DMS 273 treated with DMSO at 0.1 percent for 48 hours (cell line): ENCODE results near the gene LIF.

ENCODE experiments used
- DNase-seq: peaks from one replicate; lab custom pipeline; 2025; lab: John Stamatoyannopoulos, UW

Gene LIF

DNA sequence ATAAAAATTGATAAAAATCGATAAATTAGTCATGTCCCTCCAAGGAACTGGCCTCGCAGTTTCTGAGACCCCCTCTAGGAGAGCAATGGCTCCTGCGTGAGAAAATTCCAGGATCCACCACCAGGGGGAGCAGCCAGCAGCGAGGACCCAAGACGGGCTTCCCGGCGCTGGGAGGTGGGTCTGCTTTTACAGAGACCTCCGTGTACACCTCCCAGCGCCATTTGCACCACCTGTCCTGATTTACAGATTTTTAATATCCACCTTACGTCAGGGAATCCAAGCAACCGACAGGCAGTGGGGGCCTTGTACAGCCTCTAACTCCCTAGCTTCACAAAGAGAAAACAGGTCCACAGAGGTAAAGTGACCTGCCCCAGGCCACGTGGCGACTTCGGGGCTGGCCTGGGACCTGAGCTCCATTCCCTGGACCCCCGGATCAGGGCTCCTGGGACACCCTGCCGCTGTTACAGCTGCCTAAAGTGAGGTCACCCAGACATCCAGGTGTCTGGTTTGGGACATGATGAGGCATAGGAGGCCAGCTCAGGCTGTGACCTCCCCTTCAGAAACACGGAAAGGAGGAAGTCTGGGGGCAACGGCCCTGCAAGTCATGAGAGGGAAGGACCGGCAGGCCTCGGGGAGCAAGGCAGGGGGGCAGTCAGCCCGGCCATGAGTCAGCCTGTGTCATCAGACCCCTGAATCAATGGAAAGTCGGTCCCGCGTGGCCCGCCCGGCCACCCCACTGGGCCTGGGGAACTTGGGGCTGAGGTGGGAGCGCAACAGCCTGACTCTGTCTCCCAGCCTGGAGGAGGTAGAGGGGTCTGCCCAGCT, 16.6 kb upstream of the LIF start:
- no peak for DNase-seq

DNA sequence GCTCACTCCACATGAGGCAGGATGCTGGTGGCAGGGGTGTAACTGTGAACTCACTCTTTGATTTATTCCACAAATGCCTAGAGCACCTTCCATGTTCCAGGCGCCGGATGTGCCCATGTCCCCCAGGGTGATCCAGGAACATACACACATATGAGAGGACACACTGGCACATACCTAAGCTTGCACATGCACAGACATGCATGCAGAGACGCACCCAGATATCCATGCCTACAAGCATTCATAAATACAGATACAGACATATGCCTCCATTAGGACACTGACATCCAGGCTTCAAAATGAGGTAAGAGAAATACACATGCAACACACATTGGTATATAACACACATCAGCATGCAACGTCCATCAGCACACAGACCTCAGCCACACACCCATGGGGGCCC, 15.6 kb upstream of the LIF start:
- no peak for DNase-seq

DNA sequence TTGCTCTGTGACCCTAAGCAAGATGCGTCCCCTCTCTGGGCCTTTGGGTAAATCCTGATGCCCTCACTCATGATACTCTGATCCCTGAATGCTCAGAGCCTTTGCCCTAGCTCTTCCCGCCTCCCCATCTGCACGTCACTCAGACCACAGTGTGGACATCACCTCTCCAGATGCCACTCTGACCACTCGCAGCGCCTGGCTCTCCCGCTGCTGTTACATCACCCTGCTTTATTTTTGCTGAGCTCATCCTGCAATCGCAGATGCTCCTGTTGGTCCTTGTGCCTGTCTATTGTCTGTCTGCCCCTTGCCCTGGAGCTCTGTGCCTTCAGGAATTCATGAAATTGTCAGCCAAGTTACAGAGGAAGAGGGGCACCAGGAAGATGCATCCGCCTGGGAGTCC, 14.6 kb upstream of the LIF start:
- DNase-seq: no peak

DNA sequence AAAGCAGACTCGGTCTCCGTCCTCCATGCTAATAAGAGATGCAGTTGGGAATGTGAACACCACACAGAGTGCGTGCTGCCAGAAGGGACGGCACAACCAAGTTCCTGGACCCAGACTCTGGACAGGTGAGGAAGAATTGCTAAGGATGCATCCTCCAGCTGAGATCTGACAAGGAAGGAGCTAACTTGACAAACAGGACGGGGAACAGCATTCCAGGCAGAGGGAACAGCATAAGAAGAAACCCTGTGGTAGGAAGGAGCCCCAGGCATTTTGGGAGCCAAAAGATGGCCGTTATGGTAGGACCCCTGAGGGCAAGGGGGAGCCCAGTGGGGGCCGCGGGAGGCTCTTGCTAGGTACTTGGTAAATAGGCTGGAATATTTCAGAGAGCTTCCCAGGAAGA, 14.1 kb upstream of the LIF start:
- no peak for DNase-seq

DNA sequence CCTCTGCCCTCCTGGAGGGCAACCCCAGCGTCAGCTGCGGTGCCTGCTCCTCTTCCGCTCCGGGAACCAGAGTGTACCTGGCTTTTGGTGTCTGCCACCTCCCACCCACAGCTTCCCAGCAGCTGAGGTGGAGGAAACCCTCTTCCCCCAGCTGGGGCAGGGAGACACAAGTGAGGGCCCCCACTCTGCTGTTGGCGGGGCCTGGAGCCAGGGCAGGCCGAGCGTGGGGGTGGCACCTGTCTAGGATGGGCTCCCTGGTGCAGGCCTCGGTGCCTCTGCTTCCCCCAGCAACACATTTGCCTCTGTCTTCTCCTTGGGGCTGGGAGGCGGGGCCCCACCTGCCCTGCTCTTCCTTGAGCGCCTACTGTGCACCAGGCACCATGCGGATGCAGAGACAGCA, 13.7 kb upstream of the LIF start:
- no peak for DNase-seq

DNA sequence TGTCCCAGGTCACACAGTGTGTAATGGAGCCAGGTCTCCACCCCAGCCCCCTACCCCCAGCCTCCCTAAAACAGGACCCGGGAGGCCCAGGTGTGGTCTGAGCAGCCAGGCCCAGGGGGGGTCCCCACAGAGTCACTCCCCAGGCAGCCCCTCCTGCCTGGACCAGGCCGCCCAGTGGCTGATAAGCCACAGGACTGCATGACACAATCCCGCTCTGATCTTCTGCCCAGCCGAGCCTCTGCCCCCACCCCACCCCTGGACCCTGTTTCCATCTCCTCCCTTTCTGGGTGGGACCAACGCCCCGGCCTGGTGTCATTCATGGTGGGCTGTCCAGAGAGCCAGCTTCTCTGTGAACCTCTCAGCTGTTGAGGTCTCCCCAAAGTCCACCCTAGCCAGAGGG, 7.8 kb upstream of the LIF start:
- no peak for DNase-seq

DNA sequence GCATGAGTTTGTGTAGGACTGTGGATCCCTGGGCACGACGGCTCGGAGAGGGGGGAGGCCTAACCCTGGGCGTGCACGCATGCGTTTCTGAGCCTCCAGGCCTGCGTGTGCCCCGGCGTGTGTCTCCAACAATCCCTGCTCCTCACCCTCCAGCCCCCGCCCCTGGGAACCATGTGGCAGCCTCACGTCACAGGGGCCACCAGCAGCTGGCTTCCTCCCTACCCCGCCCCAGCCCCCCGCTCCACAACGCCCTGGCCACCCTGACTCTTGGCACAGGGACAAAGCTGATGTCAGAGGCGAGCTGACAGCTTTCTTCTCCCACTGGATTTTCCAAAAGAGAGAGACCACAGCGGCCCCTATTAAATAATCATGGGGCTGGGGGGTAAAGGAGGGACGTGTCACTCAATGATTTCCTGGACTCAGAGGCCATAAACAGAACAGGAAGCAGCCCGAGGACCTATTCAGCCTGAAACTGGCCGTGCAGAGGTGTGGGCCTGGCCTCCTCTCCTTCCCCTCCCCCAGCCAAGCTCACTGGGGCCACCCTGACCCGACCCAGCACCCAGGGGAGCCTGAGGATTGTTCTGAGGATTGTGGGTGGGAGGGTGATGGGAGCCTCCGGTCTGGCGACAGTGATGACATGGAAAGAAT, 6.8 kb upstream of the LIF start:
- DNase-seq: no peak

DNA sequence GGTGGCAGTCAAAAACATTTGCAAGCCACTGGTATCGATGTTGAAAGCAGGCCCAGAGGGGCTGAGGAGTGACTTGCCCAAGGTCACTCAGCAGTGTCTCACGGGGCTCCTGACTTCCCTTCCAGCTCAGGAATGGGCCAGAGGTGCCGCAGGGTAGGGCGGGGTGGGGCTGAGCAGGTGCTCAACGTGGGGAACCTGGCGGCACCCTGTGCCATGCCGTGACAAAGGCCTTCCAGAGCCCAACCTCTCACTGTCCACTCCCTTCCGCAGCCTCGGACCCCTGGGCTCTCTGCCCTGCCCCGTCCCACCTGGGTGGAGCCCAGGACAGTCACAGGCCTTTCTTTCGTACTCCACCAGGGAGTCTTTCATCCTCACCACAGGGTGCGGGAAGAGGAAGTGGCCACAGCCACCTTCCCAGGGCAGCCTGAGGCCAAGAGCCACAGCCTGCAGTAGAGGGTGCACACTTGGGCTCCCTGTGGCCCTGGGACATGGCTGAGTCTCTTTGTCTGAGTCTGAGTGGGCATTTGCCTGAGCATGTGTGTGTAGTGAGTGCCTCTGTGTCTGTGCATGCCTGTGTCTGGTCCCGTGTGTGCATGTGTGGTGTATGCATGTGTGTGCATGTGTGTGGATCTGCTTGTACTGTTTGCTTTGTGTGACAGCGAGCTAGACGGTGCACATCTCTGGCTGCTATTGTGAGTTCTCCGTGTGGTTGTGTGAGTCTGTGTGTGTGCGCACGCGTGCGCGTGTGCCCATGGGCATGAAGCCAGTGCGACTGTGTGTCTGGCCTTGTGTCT, 6.0 kb upstream of the LIF start:
- DNase-seq: no peak

DNA sequence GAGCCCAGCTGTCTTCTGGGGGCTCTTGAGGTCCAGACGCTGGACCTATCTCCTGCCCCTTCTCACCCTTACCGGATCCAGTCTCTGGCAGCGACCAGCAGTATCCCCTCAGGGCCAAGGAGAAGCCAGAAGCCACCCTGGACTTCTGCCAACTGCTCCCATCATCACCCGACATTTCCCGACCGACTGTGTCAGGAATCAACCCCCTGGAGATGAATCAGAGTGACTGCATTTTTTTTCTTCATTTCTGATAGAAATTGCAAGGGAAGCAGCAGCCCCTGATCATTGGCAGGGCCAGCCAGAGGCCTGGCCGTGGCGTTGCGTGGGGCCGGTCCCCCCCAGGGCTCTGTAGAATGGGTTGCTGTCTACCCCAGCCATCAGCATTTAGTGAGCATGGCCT, 5.2 kb upstream of the LIF start:
- DNase-seq: no peak

DNA sequence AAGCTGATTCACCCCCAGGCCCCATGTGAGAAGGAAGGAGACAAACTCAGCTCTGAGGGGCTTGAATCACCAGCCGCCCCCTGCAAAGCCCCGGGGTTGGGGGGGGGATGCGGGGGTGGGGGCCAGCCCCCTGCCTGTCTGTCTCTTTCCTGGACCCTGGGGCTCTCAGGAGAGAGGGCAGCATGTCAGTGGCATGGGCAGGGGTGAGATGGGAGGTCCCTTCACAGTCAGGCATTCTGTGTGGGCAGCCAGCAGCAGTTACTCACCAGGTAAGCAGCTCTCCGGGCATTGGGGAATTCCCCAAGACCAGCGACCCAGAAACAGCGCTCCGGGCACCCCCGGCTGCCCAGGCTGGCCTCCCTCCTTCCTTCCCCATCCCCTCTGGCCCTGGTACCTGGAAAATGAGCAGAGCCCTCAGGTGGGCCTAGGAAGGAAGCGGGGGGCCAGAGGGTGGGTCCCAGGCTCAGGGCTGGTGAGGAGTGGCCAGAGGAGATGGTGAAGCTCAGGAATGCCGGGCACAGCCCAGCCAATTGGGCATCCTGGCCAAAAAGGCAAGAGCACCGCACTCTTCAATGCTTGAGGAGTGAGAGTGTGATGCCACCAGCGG, 4.2 kb upstream of the LIF start:
- DNase-seq: no peak

DNA sequence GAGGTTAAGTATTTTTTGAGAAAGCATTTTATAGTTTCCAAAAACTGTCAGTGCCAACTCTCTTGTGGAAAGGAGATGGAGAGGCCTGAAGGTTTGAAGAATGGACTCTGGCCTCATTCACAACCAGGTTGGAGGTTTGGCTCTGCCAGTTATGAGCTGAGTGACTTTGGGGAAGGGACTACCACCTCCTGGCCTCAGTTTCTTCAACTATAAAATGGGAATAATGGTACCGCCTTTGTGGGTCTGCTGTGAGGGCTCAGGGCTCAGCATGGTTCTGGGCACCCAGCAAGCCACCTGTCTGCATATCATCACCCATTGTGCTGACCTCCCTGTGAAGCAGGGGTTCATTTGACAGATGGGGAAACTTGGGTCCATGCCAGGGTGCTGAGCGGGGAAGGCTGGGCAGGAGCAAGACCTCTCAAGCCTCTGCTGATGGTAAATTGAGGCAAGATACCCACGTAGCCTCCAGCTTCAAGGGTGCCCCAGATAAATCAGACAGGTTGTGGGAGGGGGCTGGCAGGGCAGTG, 3.5 kb upstream of the LIF start:
- DNase-seq: no peak

DNA sequence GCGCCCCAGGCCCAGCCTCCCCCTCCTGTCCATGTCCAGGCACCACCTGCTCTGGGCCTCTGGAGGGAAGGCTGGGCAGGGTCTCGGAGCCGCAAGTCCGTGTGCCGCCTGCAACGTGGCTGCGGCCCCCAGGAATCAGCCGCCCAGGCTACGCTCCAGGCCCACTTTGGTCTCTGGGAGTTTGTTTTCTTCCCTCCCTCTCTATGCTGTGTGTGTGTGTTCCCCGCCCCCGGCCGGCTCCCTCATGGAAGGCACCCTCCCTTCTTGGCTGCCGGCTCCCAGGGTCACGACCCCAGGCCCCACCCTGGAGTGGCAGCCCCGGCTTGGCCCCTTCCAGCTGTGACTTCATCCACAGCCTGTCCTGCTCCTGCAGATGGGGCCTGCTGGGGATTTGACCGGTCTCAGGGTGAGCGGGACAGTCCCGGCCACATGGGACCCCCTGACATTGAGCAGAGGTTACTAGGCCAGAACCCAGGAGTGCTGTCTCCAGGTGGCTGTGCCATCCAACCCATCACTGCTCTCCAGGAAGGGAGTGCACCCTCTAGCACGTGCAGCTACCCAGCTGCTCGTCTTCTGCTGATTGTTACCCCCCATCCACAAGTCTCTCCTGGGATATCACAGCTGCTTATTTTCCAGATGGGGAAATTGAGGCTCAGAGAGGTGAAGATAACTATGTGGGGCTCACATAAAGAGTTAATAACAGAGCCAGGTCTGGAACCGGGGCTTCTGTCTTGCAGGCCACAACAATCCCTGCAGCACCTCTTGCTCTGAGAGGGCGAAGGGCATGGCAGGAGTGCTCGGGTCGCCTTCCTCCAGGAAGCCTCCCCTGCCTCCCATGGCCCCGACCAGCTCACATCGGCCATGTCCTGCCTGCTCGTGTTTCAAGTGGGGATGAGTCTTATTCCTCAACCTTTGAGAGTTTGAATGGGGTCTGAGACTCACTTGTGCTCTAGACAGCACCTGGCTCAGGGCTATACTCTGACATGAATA, 2.8 kb upstream of the LIF start:
- no peak for DNase-seq

DNA sequence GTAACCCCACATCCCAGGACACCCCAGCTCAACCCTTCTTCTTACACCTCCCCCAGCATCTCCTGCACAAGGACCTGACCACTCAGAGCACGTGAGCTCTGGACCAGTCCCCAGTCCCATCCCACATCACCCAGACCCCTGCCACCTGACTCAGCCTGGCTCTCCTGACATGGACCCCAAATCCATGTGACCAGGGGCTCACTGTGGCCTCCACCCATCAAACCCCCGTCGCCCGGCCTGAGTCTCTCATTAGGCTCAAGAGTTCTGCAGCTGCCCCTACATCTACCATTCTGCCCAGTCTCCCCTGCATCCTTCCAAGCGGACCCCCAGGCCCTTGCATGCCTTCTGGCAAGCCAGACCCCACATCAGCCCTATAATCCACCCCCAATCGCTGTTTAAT, 1.9 kb upstream of the LIF start:
- no peak for DNase-seq

DNA sequence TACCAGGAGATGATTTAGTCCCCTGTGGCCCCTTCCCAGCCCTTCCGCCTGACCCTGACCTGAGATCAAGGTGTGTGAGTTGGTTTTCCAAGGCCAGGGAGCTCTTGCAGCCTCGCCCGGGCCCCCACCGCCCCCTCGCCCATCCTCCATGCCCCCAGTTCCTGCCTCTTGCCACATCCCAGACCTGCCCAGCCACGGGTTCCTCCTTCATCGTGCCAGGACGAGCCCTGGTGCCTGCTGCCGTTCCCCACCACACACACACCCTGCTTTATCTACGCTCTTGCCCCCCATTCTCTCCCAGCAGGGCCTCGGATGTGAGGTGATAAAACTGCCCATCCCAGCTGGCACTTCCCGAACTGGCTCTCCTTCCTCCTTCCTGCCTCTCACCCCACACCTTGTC, 1.4 kb upstream of the LIF start:
- no peak for DNase-seq

DNA sequence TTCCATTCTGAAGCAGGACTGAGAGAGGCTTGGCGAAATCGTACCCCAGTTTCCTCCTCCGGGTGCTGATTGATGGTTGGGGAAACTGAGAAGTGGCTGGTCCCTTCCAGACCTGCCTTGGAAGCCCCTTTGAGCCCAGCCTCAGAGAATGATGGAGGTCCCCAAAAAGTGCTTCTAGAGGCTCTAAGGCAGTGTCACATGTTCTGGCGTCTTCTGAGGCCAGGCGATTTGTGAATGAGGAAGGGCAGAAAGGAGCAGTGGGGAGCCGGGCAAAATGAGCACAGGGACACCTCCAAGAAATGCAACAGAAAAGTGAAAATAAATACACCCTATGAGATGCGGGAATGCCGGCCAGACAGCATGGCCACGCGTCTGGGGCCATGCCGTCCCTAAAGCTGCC, 1.0 kb upstream of the LIF start:
- DNase-seq: no peak

DNA sequence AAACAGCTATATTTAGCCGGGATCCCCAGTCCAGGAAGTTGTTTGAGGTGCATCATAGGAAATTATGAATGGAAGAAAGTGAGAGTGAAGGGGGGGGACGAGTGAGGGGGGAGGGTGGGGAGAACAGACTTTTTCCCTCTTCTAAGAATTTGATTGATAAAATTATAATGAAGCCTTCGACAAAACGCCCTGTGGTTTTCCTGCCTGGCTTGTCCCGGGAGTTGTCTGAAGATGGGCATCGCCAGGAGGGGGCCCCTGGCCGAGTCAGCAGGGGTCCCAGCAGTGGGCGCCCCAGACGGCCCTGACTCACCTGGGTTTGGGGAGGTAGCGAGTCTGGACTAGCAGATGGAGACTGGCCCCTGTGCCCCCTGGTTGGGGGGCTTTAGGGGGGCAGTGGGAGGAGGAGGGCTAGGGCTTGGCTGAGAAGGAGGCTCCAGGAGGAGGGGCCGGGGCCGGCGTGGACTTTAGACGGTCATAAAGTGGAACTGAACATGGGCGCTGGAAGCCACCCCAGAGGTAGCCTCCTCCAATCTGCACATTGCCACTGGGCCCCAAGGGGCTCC, 336 bp upstream of the LIF start:
- no peak for DNase-seq

DNA sequence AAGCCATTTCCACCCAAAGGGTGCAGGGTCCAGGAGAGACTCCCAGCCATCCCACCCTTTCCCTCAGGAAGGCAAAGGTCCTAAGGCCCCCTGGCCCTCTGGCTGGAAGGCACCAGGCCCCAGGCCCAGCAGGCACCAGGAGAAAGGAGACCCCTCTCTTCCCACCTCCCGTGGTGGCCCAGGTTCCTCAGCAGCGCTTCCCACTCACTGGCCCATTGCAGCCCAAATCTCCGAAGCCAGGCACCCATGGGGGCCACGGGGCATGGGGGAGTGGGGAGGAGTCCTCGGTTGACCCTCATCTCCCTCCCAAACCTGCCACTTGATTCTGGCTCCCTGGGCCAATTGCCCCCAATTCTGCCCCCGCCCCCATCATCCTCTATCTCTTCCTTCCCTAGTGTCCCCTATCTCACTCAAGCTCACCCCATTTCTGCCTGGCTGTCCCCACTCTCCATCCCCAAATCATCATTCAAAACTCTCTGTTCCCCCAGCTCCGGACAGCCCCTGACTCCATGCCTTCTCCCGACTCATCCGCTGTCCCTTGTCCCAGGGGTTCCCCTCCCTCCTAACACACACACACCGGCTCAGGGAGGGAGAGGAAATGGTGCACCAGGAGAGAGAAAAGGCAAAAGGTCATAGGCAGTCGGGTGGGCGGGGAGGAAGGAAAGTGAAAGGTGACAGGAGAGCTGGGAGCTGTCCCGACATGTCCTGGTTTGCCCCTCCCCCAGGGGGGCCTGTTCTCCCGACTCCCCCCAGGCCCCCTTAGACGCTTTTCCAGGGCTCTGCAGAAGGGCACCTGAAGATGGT, 1.2 kb downstream of the LIF start:
- DNase-seq: no peak

DNA sequence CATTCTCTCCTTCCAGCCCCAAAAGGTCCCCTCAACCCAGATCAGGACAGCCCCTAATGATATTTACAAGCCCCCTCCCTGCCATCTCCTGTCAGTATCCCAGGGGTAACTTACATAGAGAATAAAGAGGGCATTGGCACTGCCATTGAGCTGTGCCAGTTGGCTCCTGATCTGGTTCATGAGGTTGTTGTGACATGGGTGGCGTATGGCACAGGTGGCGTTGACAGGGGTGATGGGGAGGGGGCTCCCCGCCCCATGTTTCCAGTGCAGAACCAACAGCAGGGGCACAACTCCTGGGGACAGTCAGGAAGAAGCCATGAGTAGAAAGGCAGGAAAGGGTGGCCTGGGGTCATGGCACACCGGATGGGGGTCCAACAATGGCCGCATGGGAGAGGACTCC, 1.9 kb downstream of the LIF start:
- no peak for DNase-seq

DNA sequence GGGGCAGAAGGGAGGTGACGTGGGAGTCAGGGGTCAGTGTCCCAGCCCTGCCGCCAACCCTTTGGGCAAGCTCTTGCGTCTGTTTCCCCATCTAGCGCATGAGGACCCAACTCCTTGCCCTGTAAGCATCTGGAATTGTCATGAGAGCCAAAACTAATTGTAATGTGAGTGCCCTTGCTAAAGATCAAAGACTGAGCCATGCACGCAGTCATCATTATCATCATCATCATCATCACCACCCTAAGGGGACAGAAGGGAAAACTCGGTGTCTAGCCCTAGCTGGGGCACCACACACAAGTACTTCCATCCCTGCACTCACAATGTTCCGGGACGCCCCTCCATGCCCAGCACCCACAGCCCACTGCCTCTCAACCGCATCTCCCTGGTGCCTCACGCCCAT, 2.5 kb downstream of the LIF start:
- no peak for DNase-seq

DNA sequence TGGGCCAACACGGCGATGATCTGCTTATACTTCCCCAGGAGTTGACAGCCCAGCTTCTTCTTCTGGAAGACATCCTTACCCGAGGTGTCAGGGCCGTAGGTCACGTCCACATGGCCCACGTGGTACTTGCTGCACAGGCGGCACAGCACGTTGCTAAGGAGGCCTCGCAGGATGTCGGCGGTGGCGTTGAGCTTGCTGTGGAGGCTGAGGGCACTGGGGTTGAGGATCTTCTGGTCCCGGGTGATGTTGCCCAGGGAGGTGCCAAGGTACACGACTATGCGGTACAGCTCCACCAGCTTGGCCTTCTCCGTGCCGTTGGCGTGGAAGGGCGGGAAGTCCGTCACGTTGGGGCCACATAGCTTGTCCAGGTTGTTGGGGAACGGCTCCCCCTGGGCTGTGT, 2.9 kb downstream of the LIF start:
- DNase-seq: no peak
